ENCODE measurements around the gene USF3. TPM values are rescaled to one million over a fixed set of nuclear protein-coding genes. Genes with fewer than 3 reads are reported as not detected.

Gene USF3
- total and polyA plus RNA-seq, 2 of the 13 experiments (the other 11 are each of a cell fraction or from before 2014, with no cell fraction given), result 6.3 to 15.2 TPM

- TF ChIP-seq, protein P1, sequence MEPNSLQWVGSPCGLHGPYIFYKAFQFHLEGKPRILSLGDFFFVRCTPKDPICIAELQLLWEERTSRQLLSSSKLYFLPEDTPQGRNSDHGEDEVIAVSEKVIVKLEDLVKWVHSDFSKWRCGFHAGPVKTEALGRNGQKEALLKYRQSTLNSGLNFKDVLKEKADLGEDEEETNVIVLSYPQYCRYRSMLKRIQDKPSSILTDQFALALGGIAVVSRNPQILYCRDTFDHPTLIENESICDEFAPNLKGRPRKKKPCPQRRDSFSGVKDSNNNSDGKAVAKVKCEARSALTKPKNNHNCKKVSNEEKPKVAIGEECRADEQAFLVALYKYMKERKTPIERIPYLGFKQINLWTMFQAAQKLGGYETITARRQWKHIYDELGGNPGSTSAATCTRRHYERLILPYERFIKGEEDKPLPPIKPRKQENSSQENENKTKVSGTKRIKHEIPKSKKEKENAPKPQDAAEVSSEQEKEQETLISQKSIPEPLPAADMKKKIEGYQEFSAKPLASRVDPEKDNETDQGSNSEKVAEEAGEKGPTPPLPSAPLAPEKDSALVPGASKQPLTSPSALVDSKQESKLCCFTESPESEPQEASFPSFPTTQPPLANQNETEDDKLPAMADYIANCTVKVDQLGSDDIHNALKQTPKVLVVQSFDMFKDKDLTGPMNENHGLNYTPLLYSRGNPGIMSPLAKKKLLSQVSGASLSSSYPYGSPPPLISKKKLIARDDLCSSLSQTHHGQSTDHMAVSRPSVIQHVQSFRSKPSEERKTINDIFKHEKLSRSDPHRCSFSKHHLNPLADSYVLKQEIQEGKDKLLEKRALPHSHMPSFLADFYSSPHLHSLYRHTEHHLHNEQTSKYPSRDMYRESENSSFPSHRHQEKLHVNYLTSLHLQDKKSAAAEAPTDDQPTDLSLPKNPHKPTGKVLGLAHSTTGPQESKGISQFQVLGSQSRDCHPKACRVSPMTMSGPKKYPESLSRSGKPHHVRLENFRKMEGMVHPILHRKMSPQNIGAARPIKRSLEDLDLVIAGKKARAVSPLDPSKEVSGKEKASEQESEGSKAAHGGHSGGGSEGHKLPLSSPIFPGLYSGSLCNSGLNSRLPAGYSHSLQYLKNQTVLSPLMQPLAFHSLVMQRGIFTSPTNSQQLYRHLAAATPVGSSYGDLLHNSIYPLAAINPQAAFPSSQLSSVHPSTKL (CRISPR knock-in tag; IDR thresholded peaks at IDR 0.05), result peak; percentile 80
- TF ChIP-seq NONO (IDR thresholded peaks at IDR 0.05) (no peak), NONO (CRISPR knock-in tag; conservative IDR thresholded peaks at IDR 0.05) (0 out of 2 replicates have a peak, but pooled peaks have one; percentile 64), TGIF2 (CRISPR knock-in tag; IDR thresholded peaks at IDR 0.05) (peak; percentile 83), THAP8 (CRISPR knock-in tag; IDR thresholded peaks at IDR 0.05; ENCODE audit: borderline replicate concordance) (no peak), ZNF792 (CRISPR knock-in tag; IDR thresholded peaks at IDR 0.05) (peak; percentile 45; the same call in 1 of the 2 replicates), HIC2 (CRISPR knock-in tag; IDR thresholded peaks at IDR 0.05; ENCODE audit: low read depth) (peak; percentile 27; the same call in 1 of the 2 replicates), ZBTB43 (CRISPR knock-in tag; conservative IDR thresholded peaks at IDR 0.05) (no peak), ZNF737 (CRISPR knock-in tag; IDR thresholded peaks at IDR 0.05; ENCODE audit: borderline replicate concordance) (no peak), ZKSCAN8 (CRISPR knock-in tag; IDR thresholded peaks at IDR 0.05; ENCODE audit: borderline replicate concordance) (0 out of 2 replicates have a peak, but pooled peaks have one; percentile 18), HOMEZ (CRISPR knock-in tag; IDR thresholded peaks at IDR 0.05; ENCODE audit: low read depth) (peak; percentile 60; the same call in 1 of the 2 replicates), RCOR2 (CRISPR knock-in tag; IDR thresholded peaks at IDR 0.05) (peak; percentile 49; the same call in 1 of the 2 replicates), PAX8 (CRISPR knock-in tag; IDR thresholded peaks at IDR 0.05; ENCODE audit: borderline replicate concordance) (no peak), ZNF510 (CRISPR knock-in tag; IDR thresholded peaks at IDR 0.05; ENCODE audit: low read depth) (peak; percentile 36; the same call in 1 of the 2 replicates), CHD2 (IDR thresholded peaks at IDR 0.05; ENCODE audit: low read depth, low read length) (peak; percentile 61; the same call in 1 of the 2 replicates), HNF1B (CRISPR knock-in tag; IDR thresholded peaks at IDR 0.05) (0 out of 2 replicates have a peak, but pooled peaks have one; percentile 37)
These were observed 10.3 kb downstream of the USF3 start (continued) for GRCh38 chr3:113685956-113686721.
